ENCODE results near the gene SPARCL1.
"Not testable (repeated sequence)": the region's sequence is repeated elsewhere in the genome, so short reads cannot be mapped to it uniquely, and the experiment has no call there.

The SPARCL1 gene

DNA sequence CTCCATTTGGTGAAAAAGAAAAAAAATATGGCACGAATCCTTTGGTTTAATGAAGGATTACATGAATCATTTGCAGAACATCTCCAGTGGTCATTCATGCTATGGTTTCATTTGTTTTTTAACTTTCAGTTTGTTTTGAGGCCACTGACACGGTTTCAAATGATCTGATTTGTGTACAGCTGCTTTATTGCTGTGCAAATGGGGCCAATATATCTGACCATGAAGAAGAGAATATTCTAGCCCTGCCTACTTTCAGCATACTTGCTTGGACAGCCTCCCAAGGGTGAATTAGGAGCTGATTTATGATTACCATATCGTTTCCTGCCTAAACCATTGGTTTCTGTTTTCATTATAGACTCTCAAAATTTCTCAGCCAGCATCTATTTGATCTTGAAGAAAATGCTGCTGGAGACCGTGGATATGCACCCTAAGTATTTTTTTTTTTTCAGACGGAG is 30.7 kb downstream of the SPARCL1 start:
- Histone ChIP-seq H3K36me3 (no peaks in the 10 kb centered on the region), H3K9ac (no peak overlapping the region), H3K4me3 (no peak overlapping the region), H3K4me2 (no peak overlapping the region), H3K27ac (no peak overlapping the region), H3K4me1 (no peaks in the 10 kb centered on the region), H3K27me3 (no peaks in the 10 kb centered on the region), H3K9me3 (replicated peaks in 1 of 11) (no peaks in the 10 kb centered on the region), H4K20me1 (no peaks in the 10 kb centered on the region)
- no peak for TF ChIP-seq Cebpa-rat (IDR thresholded peaks at IDR 0.05)

- no peak overlapping the region for H3K9ac ChIP-seq
- H4K20me1 ChIP-seq: no peaks in the 10 kb centered on the region
- no peak for TF ChIP-seq Cebpa-rat (IDR thresholded peaks at IDR 0.05)
- H3K4me3 ChIP-seq: no peak overlapping the region
- H3K27ac ChIP-seq: no peak overlapping the region
- H3K9me3 ChIP-seq (replicated peaks in 1 of 11): no peaks in the 10 kb centered on the region; a peak in 1 of 22 replicates
- H3K27me3 ChIP-seq: no peaks in the 10 kb centered on the region
- no peaks in the 10 kb centered on the region for H3K4me1 ChIP-seq
- H3K4me2 ChIP-seq: no peak overlapping the region
- no peaks in the 10 kb centered on the region for H3K36me3 ChIP-seq
Observed at GRCh38 chr4:87497578-87497977, 31.6 kb downstream of the SPARCL1 start.

- Histone ChIP-seq H3K27me3 (no peaks in the 10 kb centered on the region), H3K27ac (no peak overlapping the region)
Observed at GRCh38 chr4:87497159-87497558, 32.0 kb downstream of the SPARCL1 start.

DNA sequence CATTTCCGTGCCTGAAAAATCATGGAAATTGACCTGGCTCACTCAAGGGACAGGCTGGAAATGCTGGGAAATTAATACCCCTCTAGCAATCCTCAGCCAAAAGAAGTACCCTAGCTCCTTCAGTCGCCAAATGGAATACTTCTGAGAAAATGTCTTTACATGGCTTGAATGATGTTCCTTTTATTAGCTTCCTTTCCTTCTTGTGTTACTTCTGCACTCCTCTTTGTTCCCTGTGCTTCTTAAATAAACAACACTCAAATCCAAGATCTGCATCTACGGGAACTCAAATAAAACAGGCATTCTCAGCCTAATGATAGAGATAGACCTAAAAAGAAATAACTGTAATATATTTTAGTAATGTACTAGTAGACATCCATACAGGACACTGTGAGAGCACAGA is 36.1 kb downstream of the SPARCL1 start:
- H3K4me1 ChIP-seq: no peaks in the 10 kb centered on the region
- no peaks in the 10 kb centered on the region; a peak in 1 of 22 replicates for H3K36me3 ChIP-seq
- H3K4me2 ChIP-seq: no peak overlapping the region
- no peak for TF ChIP-seq Cebpa-rat (IDR thresholded peaks at IDR 0.05)
- peaks cover 0 to 13% (median 0%) of the 10 kb centered on the region in 11 experiments; a peak in 6 of 22 replicates for H3K9me3 ChIP-seq (replicated peaks in 1 of 11)
- H3K4me3 ChIP-seq: no peak overlapping the region
- no peaks in the 10 kb centered on the region for H4K20me1 ChIP-seq
- no peaks in the 10 kb centered on the region for H3K27me3 ChIP-seq
- no peak overlapping the region for H3K27ac ChIP-seq
- H3K9ac ChIP-seq: no peak overlapping the region

More at GRCh38 chr4:87497159-87497558, 32.0 kb downstream of the SPARCL1 start:
- no peak overlapping the region for H3K4me2 ChIP-seq
- no peak overlapping the region for H3K9ac ChIP-seq
- no peak for TF ChIP-seq Cebpa-rat (IDR thresholded peaks at IDR 0.05)
- no peaks in the 10 kb centered on the region for H4K20me1 ChIP-seq
- no peaks in the 10 kb centered on the region; a peak in 1 of 22 replicates for H3K9me3 ChIP-seq (replicated peaks in 1 of 11)
- no peak overlapping the region for H3K4me3 ChIP-seq
- H3K4me1 ChIP-seq: no peaks in the 10 kb centered on the region
- no peaks in the 10 kb centered on the region for H3K36me3 ChIP-seq

DNA sequence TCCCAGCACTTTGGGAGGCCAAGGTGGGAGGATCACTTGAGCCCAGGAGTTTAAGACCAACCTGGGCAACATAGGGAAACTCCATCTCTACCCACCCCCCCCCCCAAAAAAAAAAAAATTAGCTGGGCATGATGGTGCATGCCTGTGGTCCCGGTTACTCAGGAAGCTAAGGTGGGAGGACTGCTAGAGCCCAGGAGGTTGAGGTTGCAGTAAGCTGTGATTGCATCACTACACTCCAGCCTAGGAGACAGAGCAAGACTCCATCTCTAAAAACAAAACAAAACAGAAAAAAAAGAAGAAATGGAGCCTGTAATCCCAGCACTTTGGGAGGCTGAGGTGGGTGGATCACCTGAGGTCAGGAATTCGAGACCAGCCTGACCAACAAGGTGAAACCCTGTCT is 37.3 kb downstream of the SPARCL1 start:
- not testable (repeated sequence) for H3K27ac ChIP-seq

GRCh38 chr4:87491436-87491835 is 37.7 kb downstream of the SPARCL1 start:
- no peak overlapping the region for H3K27ac ChIP-seq
- TF ChIP-seq Cebpa-rat (IDR thresholded peaks at IDR 0.05): no peak
- no peak overlapping the region for H3K4me3 ChIP-seq
- no peaks in the 10 kb centered on the region for H4K20me1 ChIP-seq
- H3K9ac ChIP-seq: no peak overlapping the region
- peaks cover 0 to 15% (median 0%) of the 10 kb centered on the region in 11 experiments; a peak in 6 of 22 replicates for H3K9me3 ChIP-seq (replicated peaks in 1 of 11)
- no peak overlapping the region for H3K4me2 ChIP-seq
- no peaks in the 10 kb centered on the region; a peak in 1 of 22 replicates for H3K36me3 ChIP-seq
- H3K4me1 ChIP-seq: no peaks in the 10 kb centered on the region
- H3K27me3 ChIP-seq: no peaks in the 10 kb centered on the region

More for the DNA sequence above, 37.3 kb downstream of the SPARCL1 start:
- H3K36me3 ChIP-seq, H3K4me3 ChIP-seq, H3K4me2 ChIP-seq, H3K9ac ChIP-seq, H4K20me1 ChIP-seq, H3K27me3 ChIP-seq, H3K4me1 ChIP-seq: not testable (repeated sequence)
- H3K9me3 ChIP-seq (replicated peaks in 1 of 11): peaks cover 0 to 15% (median 0%) of the 10 kb centered on the region in 11 experiments; a peak in 6 of 22 replicates

DNA sequence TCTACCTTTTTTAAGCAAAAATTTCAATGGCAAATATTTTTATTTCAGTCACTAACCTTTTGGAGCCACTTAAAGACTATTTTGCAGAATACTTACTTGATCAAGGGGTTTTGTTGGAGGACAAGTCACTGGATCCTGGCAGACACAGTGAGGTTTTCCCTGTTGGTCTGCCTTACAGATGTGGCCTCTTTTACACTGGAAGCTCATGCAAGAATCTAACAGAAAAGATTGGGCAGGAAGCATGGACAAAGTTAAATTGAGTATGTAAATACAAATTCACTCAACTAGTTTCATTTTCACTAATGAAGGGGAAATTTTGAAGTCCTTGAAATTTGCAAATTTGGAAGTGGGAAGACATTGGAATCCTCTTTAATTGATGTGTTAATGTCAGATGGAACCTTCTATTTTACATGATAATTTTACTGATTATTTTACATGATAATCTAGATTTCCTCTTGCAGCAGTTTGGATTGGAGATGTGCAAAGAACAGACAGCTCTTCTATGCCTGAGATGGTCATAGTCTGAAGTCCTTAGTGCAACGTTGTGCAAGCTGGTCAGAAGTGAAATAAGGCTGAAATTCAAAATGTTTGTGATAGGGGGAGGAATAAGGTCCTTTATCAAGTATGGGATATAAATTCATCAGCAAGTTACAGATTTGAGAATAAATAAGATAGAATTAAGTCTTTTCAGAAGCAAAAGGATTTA is 38.4 kb downstream of the SPARCL1 start:
- Histone ChIP-seq H3K4me2 (no peak overlapping the region), H3K36me3 (no peaks in the 10 kb centered on the region; a peak in 1 of 22 replicates), H3K9ac (no peak overlapping the region), H3K9me3 (replicated peaks in 1 of 11) (peaks cover 0 to 15% (median 0%) of the 10 kb centered on the region in 11 experiments; a peak in 6 of 22 replicates), H3K4me1 (no peaks in the 10 kb centered on the region), H4K20me1 (no peaks in the 10 kb centered on the region), H3K4me3 (no peak overlapping the region), H3K27ac (no peak overlapping the region), H3K27me3 (no peaks in the 10 kb centered on the region)
- no peak for TF ChIP-seq Cebpa-rat (IDR thresholded peaks at IDR 0.05)

- TF ChIP-seq Cebpa-rat (IDR thresholded peaks at IDR 0.05): no peak
Observed at GRCh38 chr4:87489678-87490077, 39.5 kb downstream of the SPARCL1 start.

GRCh38 chr4:87488666-87489065 is 40.5 kb downstream of the SPARCL1 start:
- H3K9me3 ChIP-seq (replicated peaks in 1 of 11): peaks cover 0 to 15% (median 4%) of the 10 kb centered on the region in 11 experiments; a peak in 7 of 22 replicates
- not testable (repeated sequence) for H3K4me3 ChIP-seq, H3K36me3 ChIP-seq, H3K4me2 ChIP-seq, H3K27me3 ChIP-seq, H3K27ac ChIP-seq, H3K4me1 ChIP-seq, H4K20me1 ChIP-seq, H3K9ac ChIP-seq

More at GRCh38 chr4:87489678-87490077, 39.5 kb downstream of the SPARCL1 start:
- Histone ChIP-seq H3K9ac (no peak overlapping the region), H4K20me1 (no peaks in the 10 kb centered on the region), H3K4me1 (no peaks in the 10 kb centered on the region), H3K4me2 (no peak overlapping the region), H3K36me3 (no peaks in the 10 kb centered on the region; a peak in 1 of 22 replicates), H3K4me3 (no peak overlapping the region), H3K27me3 (no peaks in the 10 kb centered on the region), H3K27ac (no peak overlapping the region), H3K9me3 (replicated peaks in 1 of 11) (peaks cover 0 to 15% (median 0%) of the 10 kb centered on the region in 11 experiments; a peak in 6 of 22 replicates)

DNA sequence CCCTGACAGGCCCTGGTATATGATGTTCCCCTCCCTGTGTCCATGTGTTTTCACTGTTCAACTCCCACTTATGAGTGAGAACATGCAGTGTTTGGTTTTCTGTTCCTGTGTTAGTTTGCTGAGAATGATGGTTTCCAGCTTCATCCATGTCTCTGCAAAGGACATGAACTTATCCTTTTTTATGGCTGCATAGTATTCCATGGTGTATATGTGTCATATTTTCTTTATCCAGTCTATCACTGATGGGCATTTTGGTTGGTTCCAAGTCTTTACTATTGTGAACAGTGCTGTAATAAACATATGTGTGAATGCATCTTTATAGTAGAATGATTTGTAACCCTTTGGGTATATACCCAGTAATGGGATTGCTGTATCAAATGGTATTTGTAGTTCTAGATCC is 45.9 kb downstream of the SPARCL1 start:
- H3K4me3 ChIP-seq; H4K20me1 ChIP-seq; H3K9me3 ChIP-seq (replicated peaks in 1 of 11); H3K27me3 ChIP-seq; H3K9ac ChIP-seq; H3K4me1 ChIP-seq; H3K4me2 ChIP-seq; H3K27ac ChIP-seq; H3K36me3 ChIP-seq: not testable (repeated sequence)

Data from BLaER1 treated with 17β-estradiol and CSF1 and Interleukin-3, amounts not matched to agents 10 nM and 100 nM (cell line).